DMS53 treated with DMSO at 0.1 percent for 48 hours (cell line): ENCODE results near the gene MCM10.
"Not testable (repeated sequence)": the region's sequence is repeated elsewhere in the genome, so short reads cannot be mapped to it uniquely, and the experiment has no call there.

Source experiments
- DNase-seq: peaks from one replicate; lab custom pipeline; 2025; ENCODE audit not compliant: unreplicated experiment; lab: John Stamatoyannopoulos, UW

MCM10 gene

DNA sequence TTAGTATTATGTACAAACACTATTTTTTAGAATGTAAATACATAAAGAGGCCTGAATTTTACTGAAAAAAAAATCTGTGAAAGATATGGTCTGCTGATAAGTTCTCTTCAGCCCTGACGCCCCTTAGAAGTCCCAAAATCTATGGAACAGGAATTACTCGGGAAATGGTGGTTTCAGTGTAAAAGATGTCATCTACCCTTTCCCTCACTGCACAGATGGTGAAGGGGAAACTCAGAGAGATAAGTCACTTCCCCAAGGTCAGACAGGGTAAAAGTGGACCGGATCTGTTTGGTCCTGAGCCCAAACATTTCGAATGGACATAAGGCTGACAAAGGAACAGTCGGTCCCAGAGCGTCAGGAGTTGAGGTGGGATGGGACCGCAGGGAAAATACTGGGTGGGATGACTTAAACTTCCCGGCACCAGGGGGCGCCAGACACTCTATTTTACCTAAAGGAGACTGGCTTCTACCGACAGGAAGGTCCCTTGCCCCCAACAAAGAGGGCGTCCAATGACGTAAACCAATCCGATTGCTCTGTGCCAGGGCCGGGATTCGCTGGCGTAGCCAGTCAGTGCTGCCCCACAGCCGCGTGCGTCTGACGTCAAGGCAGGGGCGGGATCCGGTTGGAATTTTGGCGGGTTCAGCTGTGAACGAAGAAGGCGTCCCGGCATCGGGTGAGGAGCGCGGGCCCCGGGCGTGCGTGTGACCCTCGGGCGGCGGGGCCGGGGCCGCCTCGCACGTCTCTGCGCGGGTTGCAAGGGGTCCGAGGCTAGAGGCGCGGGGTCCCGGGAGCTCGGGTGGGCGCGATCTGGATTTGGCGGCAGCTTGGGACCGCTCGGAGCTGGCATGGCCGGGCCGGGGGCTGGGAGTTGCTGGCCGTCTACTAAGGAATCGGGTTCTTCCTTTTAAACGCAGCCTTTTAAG, at the start of gene MCM10:
Gene MCM10 (plus strand): TSS at position 625 of the 923 bp plus-strand sequence. CDS start 2,645 bp downstream, outside the sequence.
- DNase-seq = peak; percentile 99

DNA sequence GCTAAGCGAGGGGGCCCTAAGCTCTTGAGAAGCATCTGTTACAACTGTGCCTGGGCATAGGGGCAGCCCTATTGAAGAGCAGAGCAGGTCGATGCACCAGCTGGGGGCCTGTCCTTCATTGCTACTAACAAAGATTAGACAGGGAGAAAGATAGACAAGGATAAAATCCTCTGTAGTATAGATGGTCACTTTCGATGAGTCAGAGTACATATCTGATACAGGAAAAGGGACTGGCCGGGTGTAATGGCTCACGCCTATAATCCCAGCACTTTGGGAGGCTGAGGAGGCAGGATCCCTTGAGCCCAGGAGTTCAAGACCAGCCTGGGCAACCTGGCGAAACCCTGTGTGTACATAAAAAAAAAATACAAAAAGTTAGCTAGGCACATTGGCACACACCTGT, 47.8 kb upstream of the MCM10 start:
- no peak for DNase-seq

DNA sequence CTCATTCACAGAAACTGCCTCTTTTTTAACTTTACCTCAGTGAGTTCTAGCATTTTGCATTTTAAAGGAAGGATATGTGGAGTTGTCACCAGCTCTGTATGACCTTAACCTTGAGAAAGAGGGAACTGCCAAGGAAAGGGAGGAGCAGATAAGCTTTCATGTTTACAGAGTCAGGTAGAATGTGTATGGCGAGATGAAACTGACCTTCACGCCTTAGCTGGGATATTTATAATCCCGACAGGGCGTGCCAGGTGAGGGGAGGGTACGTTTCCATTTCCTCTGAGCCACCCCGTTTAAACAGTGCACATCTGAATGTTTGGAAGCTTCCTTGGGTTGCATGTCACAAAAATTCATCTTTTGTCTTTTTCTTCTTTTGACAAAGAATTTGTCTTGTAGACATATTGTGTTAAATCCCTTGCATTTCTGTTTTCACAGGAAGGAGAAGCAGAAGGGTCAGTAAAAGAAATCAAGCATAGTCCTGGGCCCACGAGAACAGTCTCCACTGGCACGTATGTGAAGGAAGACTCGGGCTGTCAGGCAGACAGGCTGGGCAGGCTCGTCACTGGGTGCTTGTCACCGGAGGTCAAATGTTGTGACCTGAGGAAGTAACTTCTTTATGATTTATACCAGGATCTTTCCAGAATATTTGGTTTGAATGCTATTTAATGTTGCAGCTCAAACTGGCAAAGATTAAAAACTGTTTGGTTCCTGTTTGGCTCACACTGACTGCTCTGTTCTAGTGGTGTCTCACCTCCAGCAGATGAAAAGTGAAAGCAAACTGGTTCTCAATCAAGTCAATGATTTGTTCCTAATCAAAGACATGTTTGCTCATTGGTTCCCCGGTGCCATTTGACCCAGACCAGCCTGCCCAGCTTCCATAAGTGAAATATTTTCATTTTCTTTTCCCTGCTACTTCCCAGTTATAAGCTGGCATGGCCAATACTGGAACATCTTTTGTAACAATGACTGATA, 45.2 kb upstream of the MCM10 start:
- DNase-seq = no peak

DNA sequence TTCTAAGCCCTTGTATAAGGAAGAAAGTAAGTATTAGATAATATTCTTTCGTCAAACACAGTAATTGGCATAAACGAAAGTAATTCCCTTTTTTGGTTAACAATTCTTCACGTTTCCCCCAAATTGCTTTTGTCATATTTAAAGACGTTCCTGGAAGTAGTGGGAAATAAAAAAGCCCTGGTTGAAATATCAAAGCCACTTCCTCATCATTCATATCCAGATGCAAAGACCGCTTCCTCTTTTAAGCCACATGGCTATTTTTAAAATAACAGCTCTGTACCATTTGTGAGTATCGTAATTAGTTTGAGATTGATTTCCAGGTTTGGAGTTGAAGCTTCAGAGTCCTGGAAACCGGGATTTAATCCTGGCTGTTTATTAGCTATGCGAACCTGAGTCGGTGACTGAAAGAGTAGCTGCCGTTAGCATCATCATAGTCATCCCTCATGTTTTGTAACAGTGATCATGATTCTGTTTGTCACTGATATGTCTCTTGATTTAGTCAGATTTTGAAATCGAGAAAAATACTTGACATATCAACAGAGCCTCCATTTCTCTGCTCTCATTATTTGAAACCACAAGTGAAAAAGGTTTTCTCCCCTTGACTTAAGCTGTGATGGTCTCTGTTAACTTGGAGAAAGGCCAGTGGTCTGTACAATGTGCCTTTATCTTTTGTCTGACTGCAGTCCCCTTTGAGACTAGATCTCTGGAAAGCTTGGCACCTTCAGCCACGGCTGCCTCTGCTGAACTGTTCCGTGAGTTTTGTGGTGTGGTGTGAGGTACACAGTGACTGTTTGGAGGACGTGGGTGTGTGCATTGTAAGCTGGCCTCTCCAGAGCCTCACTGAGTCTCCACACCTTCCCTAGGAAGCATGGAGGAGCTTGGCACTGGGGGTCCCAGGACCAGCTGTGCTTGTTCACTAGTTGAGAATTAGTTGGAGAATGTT, 43.2 kb upstream of the MCM10 start:
- DNase-seq = no peak

DNA sequence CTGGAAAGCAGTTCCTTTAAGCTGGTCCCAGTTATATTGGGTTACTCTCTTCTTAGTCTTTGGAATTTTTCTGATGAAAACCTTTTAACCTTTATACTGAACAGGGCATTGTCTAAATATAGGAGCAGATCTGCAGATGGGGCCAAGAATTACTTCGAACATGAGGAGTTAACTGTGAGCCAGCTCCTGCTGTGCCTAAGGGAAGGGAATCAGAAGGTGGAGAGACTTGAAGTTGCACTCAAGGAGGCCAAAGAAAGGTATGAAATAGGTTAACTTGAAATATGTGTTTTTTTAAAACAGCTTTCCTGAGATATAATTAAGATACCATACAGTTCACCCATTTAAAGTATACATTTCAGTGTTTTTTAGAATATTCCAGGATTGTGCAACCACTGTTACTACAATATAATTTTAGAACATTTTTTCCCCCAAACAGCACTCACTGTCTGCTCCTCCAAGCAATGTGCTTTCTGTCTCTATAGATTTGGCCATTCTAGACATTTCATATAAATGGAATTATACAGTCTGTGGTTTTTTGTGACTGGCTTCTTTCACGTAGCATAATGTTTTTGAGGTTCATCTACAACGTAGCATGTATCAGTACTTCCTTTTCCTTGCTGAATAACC, 42.5 kb upstream of the MCM10 start:
- DNase-seq = no peak

DNA sequence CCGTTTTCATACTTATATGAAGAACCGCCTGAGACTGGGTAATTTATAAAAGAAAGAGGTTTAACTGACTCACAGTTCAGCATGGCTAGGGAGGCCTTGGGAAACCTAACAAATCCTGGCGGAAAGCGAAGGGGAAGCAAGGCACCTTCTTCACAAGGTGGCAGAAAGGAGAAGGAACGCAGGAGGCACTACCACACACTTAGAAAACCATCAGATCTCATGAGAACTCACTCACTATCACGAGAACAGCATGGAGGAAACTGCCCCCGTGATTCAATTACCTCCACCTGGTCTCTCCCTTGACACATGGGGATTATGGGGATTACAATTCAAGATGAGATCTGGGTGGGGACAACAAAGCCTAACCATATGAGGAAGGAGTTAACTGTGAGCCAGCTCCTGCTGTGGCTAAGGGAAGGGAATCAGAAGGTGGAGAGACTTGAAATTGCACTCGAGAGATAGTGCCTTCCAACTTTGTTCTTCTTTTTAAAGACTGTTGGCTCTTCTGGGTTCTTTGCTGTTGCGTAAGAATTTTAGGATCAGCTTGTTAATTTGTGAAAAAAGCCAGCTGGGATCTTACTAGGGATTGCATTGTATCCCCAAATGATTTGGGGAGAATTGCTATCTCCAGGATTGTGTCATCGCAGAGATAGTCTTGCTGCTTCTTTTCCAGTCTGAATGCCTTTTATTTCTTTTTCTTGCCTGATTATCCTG, 40.4 kb upstream of the MCM10 start:
- no peak for DNase-seq

DNA sequence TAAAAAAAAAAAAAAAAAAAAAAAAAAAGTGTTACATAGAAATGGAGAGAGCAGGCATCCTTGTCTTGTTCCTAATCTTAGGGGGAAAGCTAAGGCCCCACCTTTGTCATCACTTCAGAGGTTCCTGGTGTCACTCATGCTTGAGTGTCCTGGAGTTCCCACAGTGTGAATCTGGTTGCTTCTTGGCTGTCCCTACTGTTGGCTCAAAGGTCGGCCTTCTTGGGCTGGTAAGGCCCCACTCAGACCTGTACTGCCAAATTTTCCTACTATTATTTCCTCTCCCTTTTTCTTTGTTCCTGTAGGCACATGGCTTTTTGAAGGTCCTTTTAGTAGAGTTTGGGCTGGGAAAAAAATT, 39.9 kb upstream of the MCM10 start:
- no peak for DNase-seq

DNA sequence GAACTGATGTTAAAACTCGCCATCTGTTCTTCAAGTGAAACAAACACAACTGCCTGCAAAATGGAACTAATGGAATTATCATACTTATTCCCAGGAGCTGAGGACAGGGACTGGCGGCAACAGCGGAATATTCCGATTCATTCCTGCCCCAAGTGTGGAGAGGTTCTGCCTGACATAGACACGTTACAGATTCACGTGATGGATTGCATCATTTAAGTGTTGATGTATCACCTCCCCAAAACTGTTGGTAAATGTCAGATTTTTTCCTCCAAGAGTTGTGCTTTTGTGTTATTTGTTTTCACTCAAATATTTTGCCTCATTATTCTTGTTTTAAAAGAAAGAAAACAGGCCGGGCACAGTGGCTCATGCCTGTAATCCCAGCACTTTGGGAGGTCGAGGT, 24.7 kb upstream of the MCM10 start:
- no peak for DNase-seq

DNA sequence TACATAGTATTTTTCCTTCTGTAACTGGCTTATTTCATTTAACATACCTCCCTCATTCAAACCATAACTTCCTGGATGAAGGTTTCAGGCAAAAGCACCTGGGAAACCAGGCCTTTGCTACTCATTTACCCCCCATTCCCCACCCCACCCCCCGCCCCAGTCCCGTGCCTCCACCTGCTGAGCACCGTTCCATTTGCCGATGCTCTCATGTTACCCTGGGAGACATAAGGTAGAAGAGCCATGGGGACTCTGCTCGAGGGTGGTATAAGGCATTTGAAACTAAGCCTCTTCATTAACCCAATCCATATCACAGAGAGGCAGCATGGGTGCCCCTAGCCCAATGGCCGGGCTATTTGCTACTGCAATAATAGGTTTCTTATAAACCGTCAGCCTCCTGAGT, 22.2 kb upstream of the MCM10 start:
- DNase-seq = no peak

DNA sequence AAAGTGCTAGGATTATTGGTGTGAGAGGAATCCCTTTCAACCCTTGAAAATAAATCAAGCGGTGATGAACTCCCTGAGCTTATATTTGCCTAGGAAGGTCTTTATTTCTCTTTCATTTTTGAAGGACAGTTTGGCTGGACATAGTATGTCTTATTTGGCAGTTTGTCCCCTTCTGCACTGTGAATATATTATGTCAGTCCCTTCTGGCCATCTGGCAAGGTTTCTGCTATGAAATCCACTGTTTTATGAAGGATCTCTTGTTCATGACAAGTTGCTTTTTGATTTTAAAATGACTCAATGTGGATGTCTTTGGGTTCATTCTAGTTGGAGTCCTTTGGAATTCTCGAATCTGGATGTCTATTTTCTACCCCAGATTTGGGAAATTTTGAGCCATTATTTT, 21.7 kb upstream of the MCM10 start:
- DNase-seq = no peak

DNA sequence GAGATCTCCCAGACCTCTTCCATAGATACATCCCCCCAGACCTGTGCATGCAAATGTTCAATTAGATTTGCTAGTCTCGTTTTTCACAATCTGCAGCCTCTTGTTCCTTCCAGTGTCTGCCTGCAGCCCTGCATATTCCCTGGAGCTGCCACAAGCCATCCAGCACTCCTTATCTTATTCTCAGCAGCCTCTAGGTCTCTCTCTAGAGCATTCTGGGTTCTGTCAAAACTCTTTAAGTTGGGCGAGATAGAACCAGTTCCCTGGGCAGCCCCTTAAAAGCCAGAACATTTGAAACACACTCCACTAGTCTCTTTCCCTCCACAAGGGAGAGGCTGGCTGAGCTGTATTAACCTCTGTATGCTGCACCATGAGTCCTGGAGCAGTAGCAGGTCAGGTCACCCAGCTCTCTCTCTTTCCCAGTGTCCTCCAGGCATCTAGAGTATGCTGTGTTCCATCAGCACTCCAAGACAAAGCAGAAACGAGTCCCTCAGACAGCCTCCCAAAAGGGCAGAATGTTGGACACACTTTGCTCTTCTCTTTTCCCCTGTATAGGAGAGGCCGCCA, 20.6 kb upstream of the MCM10 start:
- no peak for DNase-seq

DNA sequence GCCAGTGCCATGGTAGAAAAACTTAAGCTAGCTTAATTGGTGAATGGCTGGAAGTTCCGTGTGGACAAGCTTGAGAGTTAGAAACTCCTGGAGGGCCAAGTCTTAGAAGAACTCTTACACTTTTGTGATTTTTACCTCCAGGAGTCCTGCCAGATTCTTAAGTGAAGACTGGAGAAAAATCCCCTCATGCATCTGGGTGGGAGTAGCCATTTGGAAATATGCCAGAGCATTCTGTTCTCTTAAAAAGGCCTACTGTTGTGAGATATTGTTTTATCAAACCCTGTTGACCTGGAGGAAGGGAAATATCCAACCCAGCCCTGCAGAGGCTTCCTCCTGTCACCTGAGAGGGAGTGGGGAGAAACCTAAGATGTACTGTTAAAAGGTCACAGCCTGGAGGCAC, 17.6 kb upstream of the MCM10 start:
- DNase-seq = no peak

DNA sequence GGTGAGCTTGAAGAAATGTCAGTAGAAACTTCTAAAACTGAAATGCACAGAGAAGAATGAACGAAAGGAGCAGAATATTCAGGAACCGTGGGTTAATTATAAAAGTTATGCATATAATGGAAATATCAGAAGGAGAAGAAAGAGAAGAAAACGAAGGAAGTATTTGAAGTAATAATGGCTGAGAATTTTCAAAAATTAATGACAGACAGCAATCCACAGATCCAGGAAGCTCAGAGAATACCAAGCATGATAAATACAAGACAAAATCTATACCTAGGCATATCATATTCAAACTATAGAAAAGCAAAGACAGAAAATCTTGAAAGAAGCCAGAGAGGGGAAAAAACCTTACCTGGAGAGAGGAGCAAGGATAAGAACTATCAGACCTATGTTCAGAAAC, 16.5 kb upstream of the MCM10 start:
- DNase-seq = no peak

DNA sequence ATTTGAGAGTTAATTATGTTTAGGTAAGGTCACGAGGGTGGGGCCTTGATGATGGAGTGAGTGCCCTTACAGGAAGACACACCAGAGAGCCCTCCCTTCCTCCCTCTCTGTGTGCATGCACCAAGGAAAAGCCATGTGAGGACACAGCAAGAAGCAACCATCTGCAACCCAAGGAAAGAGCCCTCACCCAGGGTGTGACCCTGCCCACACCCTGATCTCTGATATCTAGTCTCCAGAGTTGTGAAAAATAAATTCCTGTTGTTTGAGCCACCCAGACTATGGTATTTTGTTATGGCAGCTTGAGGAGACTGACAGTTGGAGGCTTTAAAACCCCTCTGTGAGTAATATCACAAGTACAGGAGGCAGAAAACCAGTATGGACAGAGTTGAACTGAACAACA, 15.0 kb upstream of the MCM10 start:
- no peak for DNase-seq

DNA sequence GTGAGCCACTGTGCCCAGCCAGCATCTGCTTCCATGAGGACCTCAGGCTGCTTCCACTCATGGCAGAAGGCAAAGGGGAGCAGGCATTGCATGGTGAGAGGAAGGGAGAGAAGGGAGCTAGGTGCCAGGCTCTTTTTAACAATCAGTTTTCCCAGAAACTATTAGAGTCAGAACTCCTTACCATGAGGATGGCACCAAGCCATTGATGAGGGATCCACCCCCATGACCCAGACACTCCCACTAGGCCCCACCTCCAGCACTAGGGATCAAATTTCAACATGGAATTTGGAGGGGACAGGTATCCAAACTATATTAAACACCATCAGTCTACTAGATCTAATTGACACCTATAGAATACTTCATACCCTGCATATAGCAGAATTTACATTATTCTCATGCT, 14.2 kb upstream of the MCM10 start:
- no peak for DNase-seq

DNA sequence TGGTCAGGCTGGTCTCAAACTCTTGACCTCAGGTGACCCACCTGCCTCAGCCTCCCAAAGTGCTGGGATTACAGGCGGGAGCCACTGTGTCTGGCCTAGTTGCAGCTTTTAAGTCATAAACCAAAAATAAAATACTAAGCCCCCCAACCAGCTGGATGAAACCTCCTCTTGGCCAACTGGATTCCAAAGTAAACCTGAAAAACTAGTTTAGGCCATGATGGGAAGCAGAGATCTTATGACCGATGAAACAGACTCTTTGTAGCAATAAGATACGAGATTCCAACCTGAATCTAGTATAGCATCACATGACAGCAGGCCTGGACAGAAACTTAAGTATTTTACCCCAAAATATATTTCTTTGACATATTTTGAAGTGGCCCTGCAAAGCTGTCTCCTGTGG, 9.1 kb upstream of the MCM10 start:
- DNase-seq = no peak

DNA sequence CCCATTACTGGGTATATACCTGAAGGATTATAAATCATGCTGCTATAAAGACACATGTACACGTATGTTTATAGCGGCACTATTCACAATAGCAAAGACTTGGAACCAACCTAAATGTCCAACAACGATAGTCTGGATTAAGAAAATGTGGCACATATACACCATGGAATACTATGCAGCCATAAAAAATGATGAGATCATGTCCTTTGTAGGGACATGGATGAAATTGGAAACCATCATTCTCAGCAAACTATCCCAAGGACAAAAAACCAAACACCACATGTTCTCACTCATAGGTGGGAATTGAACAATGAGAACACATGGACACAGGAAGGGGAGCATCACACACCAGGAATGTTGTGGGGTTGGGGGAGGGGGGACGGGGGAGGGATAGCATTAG, 5.5 kb upstream of the MCM10 start:
- DNase-seq = not testable (repeated sequence)

DNA sequence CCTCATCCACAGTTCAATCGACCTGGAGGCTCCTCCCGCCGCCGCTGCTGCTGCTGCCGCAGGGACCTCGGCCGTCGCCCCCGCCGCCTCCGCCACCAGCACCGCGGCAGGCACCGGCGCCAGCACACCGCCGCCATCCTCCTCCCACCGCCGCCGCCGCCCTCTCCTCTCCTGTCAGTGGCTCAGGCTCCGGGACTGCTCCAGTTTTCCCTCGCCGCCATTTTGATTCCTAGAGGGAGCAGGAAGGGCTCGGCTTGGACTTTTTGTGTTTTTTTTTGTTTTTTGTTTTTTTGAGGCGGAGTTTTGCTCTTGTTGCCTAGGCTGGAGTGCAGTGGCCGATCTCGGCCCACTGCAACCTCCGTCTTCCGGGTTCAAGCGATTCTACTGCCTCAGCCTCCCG, 3.0 kb upstream of the MCM10 start:
- no peak for DNase-seq

DNA sequence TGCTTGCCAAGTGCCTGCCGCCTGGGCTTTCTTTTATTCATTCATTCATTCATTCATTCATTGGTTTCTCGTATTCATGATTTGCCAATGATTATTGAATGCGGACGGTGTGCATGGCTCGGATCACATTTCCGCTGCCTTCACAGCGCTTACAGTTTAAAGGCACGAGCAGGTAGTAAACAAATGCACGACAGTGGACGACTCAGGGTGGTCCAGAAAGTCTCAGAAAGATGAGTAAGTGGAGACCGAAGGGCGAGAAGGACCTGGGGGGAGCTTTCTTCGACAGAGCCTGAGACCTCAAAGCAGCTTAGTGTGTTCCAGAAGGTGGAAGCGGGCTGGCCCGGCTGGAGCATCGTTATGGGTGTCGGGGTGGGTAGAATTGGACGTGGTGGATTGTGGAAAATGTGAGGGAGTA, 506 bp downstream of the MCM10 start:
- DNase-seq = no peak
